ENCODE results near the gene PCOLCE2.

The PCOLCE2 gene

GRCh38 chr3:142815803-142816202 is 73.1 kb downstream of the PCOLCE2 start:
- H3K4me1 Mint-ChIP-seq = no peaks in the 10 kb centered on the region
- no peaks in the 10 kb centered on the region for H3K9me3 Mint-ChIP-seq
- H3K27ac Mint-ChIP-seq (ENCODE audit: low read depth) = no peak overlapping the region
- DNase-seq (ENCODE audit: low spot score in 2 of 2) (no peak), ATAC-seq (replicated peaks; ENCODE audit: extremely low read depth, poor library complexity, severe bottlenecking) (no peak)
- H3K4me3 Mint-ChIP-seq = no peak overlapping the region
- H3K36me3 Mint-ChIP-seq (ENCODE audit: insufficient read depth) = peaks cover 2% of the 10 kb centered on the region
- peaks cover 45% of the 10 kb centered on the region for H3K27me3 Mint-ChIP-seq

- no peak overlapping the region for H3K4me3 Mint-ChIP-seq
- peaks cover 17% of the 10 kb centered on the region for H3K27me3 Mint-ChIP-seq
- no peaks in the 10 kb centered on the region for H3K36me3 Mint-ChIP-seq (ENCODE audit: insufficient read depth)
- H3K27ac Mint-ChIP-seq (ENCODE audit: low read depth) = no peak overlapping the region
- H3K9me3 Mint-ChIP-seq = no peaks in the 10 kb centered on the region
- no peak for DNase-seq (ENCODE audit: low spot score in 2 of 2)
- H3K4me1 Mint-ChIP-seq = peaks cover 7% of the 10 kb centered on the region
- ATAC-seq (replicated peaks; ENCODE audit: extremely low read depth, poor library complexity, severe bottlenecking) = no peak
Measured at GRCh38 chr3:142809259-142809658, 79.6 kb downstream of the PCOLCE2 start.

GRCh38 chr3:142808103-142808917 is 80.6 kb downstream of the PCOLCE2 start:
- H3K4me1 Mint-ChIP-seq = peaks cover 7% of the 10 kb centered on the region
- peaks cover 16% of the 10 kb centered on the region for H3K27me3 Mint-ChIP-seq
- DNase-seq (ENCODE audit: low spot score in 2 of 2) (no peak), ATAC-seq (replicated peaks; ENCODE audit: extremely low read depth, poor library complexity, severe bottlenecking) (no peak)
- no peaks in the 10 kb centered on the region for H3K9me3 Mint-ChIP-seq
- no peak overlapping the region for H3K27ac Mint-ChIP-seq (ENCODE audit: low read depth)
- no peaks in the 10 kb centered on the region for H3K36me3 Mint-ChIP-seq (ENCODE audit: insufficient read depth)
- H3K4me3 Mint-ChIP-seq = no peak overlapping the region

- Mint-ChIP-seq H3K9me3 (no peaks in the 10 kb centered on the region), H3K4me1 (no peaks in the 10 kb centered on the region), H3K36me3 (ENCODE audit: insufficient read depth) (no peaks in the 10 kb centered on the region), H3K27ac (ENCODE audit: low read depth) (no peak overlapping the region), H3K4me3 (no peak overlapping the region), H3K27me3 (no peaks in the 10 kb centered on the region)
- DNase-seq (ENCODE audit: low spot score in 2 of 2) = no peak
- ATAC-seq (replicated peaks; ENCODE audit: extremely low read depth, poor library complexity, severe bottlenecking) = no peak
Measured at GRCh38 chr3:142802891-142803290, 86.0 kb downstream of the PCOLCE2 start.

GRCh38 chr3:142801746-142802145 is 87.1 kb downstream of the PCOLCE2 start:
- H3K4me3 Mint-ChIP-seq = no peak overlapping the region
- no peaks in the 10 kb centered on the region for H3K9me3 Mint-ChIP-seq
- ATAC-seq (replicated peaks; ENCODE audit: extremely low read depth, poor library complexity, severe bottlenecking) (no peak), DNase-seq (ENCODE audit: low spot score in 2 of 2) (no peak)
- H3K27ac Mint-ChIP-seq (ENCODE audit: low read depth) = no peak overlapping the region
- no peaks in the 10 kb centered on the region for H3K27me3 Mint-ChIP-seq
- no peaks in the 10 kb centered on the region for H3K36me3 Mint-ChIP-seq (ENCODE audit: insufficient read depth)
- H3K4me1 Mint-ChIP-seq = no peaks in the 10 kb centered on the region

GRCh38 chr3:142796823-142797222 is 92.1 kb downstream of the PCOLCE2 start:
- H3K27me3 Mint-ChIP-seq = no peaks in the 10 kb centered on the region
- DNase-seq (ENCODE audit: low spot score in 2 of 2) = no peak
- H3K4me1 Mint-ChIP-seq = no peaks in the 10 kb centered on the region
- no peak overlapping the region for H3K27ac Mint-ChIP-seq (ENCODE audit: low read depth)
- H3K4me3 Mint-ChIP-seq = no peak overlapping the region
- H3K9me3 Mint-ChIP-seq = no peaks in the 10 kb centered on the region
- ATAC-seq (replicated peaks; ENCODE audit: extremely low read depth, poor library complexity, severe bottlenecking) = no peak
- no peaks in the 10 kb centered on the region for H3K36me3 Mint-ChIP-seq (ENCODE audit: insufficient read depth)

GRCh38 chr3:142795332-142795731 is 93.6 kb downstream of the PCOLCE2 start:
- Mint-ChIP-seq H3K27ac (ENCODE audit: low read depth) (no peak overlapping the region), H3K36me3 (ENCODE audit: insufficient read depth) (no peaks in the 10 kb centered on the region), H3K9me3 (no peaks in the 10 kb centered on the region), H3K4me1 (no peaks in the 10 kb centered on the region), H3K4me3 (no peak overlapping the region), H3K27me3 (no peaks in the 10 kb centered on the region)
- no peak for DNase-seq (ENCODE audit: low spot score in 2 of 2)
- no peak for ATAC-seq (replicated peaks; ENCODE audit: extremely low read depth, poor library complexity, severe bottlenecking)

GRCh38 chr3:142794508-142794907 is 94.4 kb downstream of the PCOLCE2 start:
- H3K36me3 Mint-ChIP-seq (ENCODE audit: insufficient read depth) = no peaks in the 10 kb centered on the region
- no peak overlapping the region for H3K27ac Mint-ChIP-seq (ENCODE audit: low read depth)
- DNase-seq (ENCODE audit: low spot score in 2 of 2) (no peak), ATAC-seq (replicated peaks; ENCODE audit: extremely low read depth, poor library complexity, severe bottlenecking) (no peak)
- H3K4me1 Mint-ChIP-seq = no peaks in the 10 kb centered on the region
- no peaks in the 10 kb centered on the region for H3K27me3 Mint-ChIP-seq
- H3K4me3 Mint-ChIP-seq = no peak overlapping the region
- no peaks in the 10 kb centered on the region for H3K9me3 Mint-ChIP-seq

- Mint-ChIP-seq H3K9me3 (no peaks in the 10 kb centered on the region), H3K27me3 (no peaks in the 10 kb centered on the region), H3K36me3 (ENCODE audit: insufficient read depth) (no peaks in the 10 kb centered on the region), H3K27ac (ENCODE audit: low read depth) (no peak overlapping the region), H3K4me1 (no peaks in the 10 kb centered on the region), H3K4me3 (no peak overlapping the region)
- ATAC-seq (replicated peaks; ENCODE audit: extremely low read depth, poor library complexity, severe bottlenecking) (no peak), DNase-seq (ENCODE audit: low spot score in 2 of 2) (no peak)
Measured at GRCh38 chr3:142787719-142788118, 101.2 kb downstream of the PCOLCE2 start.

GRCh38 chr3:142785996-142786395 is 102.9 kb downstream of the PCOLCE2 start:
- H3K36me3 Mint-ChIP-seq (ENCODE audit: insufficient read depth) = no peaks in the 10 kb centered on the region
- no peak for ATAC-seq (replicated peaks; ENCODE audit: extremely low read depth, poor library complexity, severe bottlenecking)
- H3K4me1 Mint-ChIP-seq = no peaks in the 10 kb centered on the region

GRCh38 chr3:142784228-142784627 is 104.7 kb downstream of the PCOLCE2 start:
- H3K9me3 Mint-ChIP-seq = no peaks in the 10 kb centered on the region
- DNase-seq (ENCODE audit: low spot score in 2 of 2) (no peak), ATAC-seq (replicated peaks; ENCODE audit: extremely low read depth, poor library complexity, severe bottlenecking) (no peak)
- H3K36me3 Mint-ChIP-seq (ENCODE audit: insufficient read depth) = no peaks in the 10 kb centered on the region
- no peaks in the 10 kb centered on the region for H3K4me1 Mint-ChIP-seq
- H3K27me3 Mint-ChIP-seq = no peaks in the 10 kb centered on the region
- H3K4me3 Mint-ChIP-seq = no peak overlapping the region
- H3K27ac Mint-ChIP-seq (ENCODE audit: low read depth) = no peak overlapping the region

More at GRCh38 chr3:142785996-142786395, 102.9 kb downstream of the PCOLCE2 start:
- H3K27me3 Mint-ChIP-seq = no peaks in the 10 kb centered on the region
- no peak overlapping the region for H3K27ac Mint-ChIP-seq (ENCODE audit: low read depth)
- DNase-seq (ENCODE audit: low spot score in 2 of 2) = no peak
- H3K9me3 Mint-ChIP-seq = no peaks in the 10 kb centered on the region
- no peak overlapping the region for H3K4me3 Mint-ChIP-seq

- Mint-ChIP-seq H3K27me3 (no peaks in the 10 kb centered on the region), H3K36me3 (ENCODE audit: insufficient read depth) (no peaks in the 10 kb centered on the region), H3K4me3 (no peak overlapping the region), H3K4me1 (no peaks in the 10 kb centered on the region), H3K27ac (ENCODE audit: low read depth) (no peak overlapping the region), H3K9me3 (no peaks in the 10 kb centered on the region)
- no peak for DNase-seq (ENCODE audit: low spot score in 2 of 2)
- no peak for ATAC-seq (replicated peaks; ENCODE audit: extremely low read depth, poor library complexity, severe bottlenecking)
Measured at GRCh38 chr3:142782616-142783015, 106.3 kb downstream of the PCOLCE2 start.

- H3K27me3 Mint-ChIP-seq = no peaks in the 10 kb centered on the region
- H3K27ac Mint-ChIP-seq (ENCODE audit: low read depth) = no peak overlapping the region
- H3K36me3 Mint-ChIP-seq (ENCODE audit: insufficient read depth) = no peaks in the 10 kb centered on the region
- no peaks in the 10 kb centered on the region for H3K4me1 Mint-ChIP-seq
- ATAC-seq (replicated peaks; ENCODE audit: extremely low read depth, poor library complexity, severe bottlenecking) (no peak), DNase-seq (ENCODE audit: low spot score in 2 of 2) (no peak)
- H3K4me3 Mint-ChIP-seq = no peak overlapping the region
- H3K9me3 Mint-ChIP-seq = no peaks in the 10 kb centered on the region
Measured at GRCh38 chr3:142779591-142779990, 109.3 kb downstream of the PCOLCE2 start.

Measured in central memory CD8-positive, alpha-beta T cell (primary cell).